ENCODE data around the gene SH3RF1. TPM values are rescaled to one million over a fixed set of nuclear protein-coding genes. Genes with fewer than 3 reads are reported as not detected.

Gene SH3RF1
- total RNA-seq, 1 donor = 41.9 TPM

DNA sequence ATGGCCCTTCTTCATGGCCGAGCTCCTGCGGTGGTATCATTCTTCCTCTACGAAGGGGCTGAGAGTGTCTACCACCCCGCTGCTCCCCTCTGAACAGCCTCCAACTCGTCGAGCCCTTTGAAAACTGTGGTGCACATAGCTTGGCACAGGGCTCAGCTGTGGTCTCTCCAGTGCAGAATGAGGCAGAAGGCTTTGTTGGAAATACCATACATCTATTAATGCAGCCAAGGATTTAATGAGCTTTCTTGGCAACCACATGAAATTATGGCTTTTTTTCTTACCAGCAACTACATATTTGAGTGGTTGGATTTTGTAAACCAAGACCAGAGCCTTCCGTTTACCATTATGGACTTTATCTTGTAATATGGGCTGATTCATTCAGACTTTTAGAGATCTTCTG lies 199.0 kb downstream of the SH3RF1 start:
- TF ChIP-seq, protein P1, sequence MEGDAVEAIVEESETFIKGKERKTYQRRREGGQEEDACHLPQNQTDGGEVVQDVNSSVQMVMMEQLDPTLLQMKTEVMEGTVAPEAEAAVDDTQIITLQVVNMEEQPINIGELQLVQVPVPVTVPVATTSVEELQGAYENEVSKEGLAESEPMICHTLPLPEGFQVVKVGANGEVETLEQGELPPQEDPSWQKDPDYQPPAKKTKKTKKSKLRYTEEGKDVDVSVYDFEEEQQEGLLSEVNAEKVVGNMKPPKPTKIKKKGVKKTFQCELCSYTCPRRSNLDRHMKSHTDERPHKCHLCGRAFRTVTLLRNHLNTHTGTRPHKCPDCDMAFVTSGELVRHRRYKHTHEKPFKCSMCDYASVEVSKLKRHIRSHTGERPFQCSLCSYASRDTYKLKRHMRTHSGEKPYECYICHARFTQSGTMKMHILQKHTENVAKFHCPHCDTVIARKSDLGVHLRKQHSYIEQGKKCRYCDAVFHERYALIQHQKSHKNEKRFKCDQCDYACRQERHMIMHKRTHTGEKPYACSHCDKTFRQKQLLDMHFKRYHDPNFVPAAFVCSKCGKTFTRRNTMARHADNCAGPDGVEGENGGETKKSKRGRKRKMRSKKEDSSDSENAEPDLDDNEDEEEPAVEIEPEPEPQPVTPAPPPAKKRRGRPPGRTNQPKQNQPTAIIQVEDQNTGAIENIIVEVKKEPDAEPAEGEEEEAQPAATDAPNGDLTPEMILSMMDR (IDR thresholded peaks at IDR 0.05; ENCODE audit: insufficient read depth, low read depth, low read length) = no peak
- DNase-seq (ENCODE audit: low read depth) = peak; percentile 28
- H3K4me3 ChIP-seq (ENCODE audit: low read depth, low read length) = no peak overlapping the region

DNA sequence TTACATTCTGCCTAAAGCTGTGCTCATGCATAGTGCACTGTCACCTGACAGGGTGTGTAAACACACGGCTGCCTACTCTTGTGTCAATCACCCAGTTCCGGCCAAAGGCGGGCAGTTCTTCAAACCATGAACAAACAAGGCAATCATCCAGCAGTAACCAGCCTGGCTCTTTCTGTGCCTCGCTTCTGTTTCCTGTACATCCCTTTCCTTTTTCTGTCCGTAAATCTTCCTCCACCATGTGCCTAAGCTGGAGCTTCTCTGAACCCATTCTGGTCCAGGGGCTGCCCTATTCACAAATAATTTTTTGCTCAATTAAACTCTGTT lies 199.9 kb downstream of the SH3RF1 start:
- TF ChIP-seq, protein P1 (IDR thresholded peaks at IDR 0.05; ENCODE audit: insufficient read depth, low read depth, low read length) = no peak
- H3K4me3 ChIP-seq (ENCODE audit: low read depth, low read length) = no peak overlapping the region
- DNase-seq (ENCODE audit: low read depth) = no peak

- no peak overlapping the region for H3K4me3 ChIP-seq (ENCODE audit: low read depth, low read length)
- TF ChIP-seq, protein P1 (IDR thresholded peaks at IDR 0.05; ENCODE audit: insufficient read depth, low read depth, low read length) = no peak
- DNase-seq (ENCODE audit: low read depth) = peak; percentile 57
These were observed 200.5 kb downstream of the SH3RF1 start for GRCh38 chr4:169070071-169070894.

DNA sequence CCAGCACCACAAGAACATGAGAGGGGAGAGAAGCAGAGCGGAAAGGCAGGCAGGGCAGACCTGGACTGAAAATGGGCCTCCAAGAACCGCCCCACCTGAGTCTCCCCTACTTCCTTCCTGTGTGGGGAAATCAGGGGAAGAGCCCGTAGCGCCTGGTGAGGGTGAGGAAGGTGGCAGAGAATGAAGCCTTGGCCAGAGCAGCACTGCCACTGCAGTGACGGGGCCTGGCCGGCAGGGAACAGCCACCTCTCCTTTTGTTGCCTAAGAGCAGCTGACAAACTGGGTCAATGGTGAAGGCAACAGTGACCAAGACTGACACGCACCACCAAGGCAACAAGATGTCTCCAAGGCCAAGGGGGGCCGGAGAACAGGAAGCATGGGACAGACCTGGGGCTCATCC lies 202.3 kb downstream of the SH3RF1 start:
- no peak for DNase-seq (ENCODE audit: low read depth)
- TF ChIP-seq, protein P1 (IDR thresholded peaks at IDR 0.05; ENCODE audit: insufficient read depth, low read depth, low read length) = no peak
- no peak overlapping the region for H3K4me3 ChIP-seq (ENCODE audit: low read depth, low read length)

GRCh38 chr4:169066934-169067333 lies 203.8 kb downstream of the SH3RF1 start:
- no peak for DNase-seq (ENCODE audit: low read depth)
- TF ChIP-seq, protein P1 (IDR thresholded peaks at IDR 0.05; ENCODE audit: insufficient read depth, low read depth, low read length) = no peak
- H3K4me3 ChIP-seq (ENCODE audit: low read depth, low read length) = no peak overlapping the region

- TF ChIP-seq, protein P1 (IDR thresholded peaks at IDR 0.05; ENCODE audit: insufficient read depth, low read depth, low read length) = no peak
- DNase-seq (ENCODE audit: low read depth) = no peak
- H3K4me3 ChIP-seq (ENCODE audit: low read depth, low read length) = no peak overlapping the region
These were observed 206.5 kb downstream of the SH3RF1 start for GRCh38 chr4:169064296-169064695.

DNA sequence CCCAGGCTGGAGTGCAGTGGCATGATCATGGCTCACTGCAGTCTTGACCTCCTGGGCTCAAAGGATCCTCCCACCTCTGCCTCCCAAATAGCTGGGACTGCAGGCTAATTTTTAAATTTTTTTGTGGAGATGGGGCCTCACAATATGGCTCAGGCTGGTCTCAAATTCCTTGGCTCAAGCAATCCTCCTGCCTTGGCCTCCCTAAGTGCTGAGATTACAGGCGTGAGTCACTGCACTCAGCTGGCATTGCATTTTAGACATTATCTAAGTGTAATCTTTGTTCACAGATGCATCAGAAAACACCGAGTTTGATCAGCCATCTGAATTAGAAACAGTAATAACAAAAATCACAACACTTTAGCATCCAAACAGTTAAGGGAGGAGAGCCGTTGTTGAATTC lies 207.3 kb downstream of the SH3RF1 start:
- no peak for DNase-seq (ENCODE audit: low read depth)
- TF ChIP-seq, protein P1 (IDR thresholded peaks at IDR 0.05; ENCODE audit: insufficient read depth, low read depth, low read length) = no peak
- no peak overlapping the region for H3K4me3 ChIP-seq (ENCODE audit: low read depth, low read length)
